Measurements from ENCODE around the gene SMPDL3A. TPM values are rescaled to one million over a fixed set of nuclear protein-coding genes. Genes with fewer than 3 reads are reported as not detected.

Gene SMPDL3A
- total and polyA plus RNA-seq, 9 of the 15 experiments (the other 6 are each of a cell fraction or from before 2014, with no cell fraction given): 0.14 to 0.91 (median 0.54) TPM

- H3K79me2 ChIP-seq (ENCODE audit: control insufficient read depth, insufficient read depth, low read length): no peaks in the 10 kb centered on the region
- POLR2A ChIA-PET: interaction anchor here (1.1 kb wide), 1 partner anchor 108 kb away, joined by 3 read pairs; no protein-coding TSS in a partner anchor
- WGBS (ENCODE audit: insufficient coverage, low coverage, missing lambda C conversion rate): 0% methylated on average over 1 of the region's 1 CpG
- no peak overlapping the region for H3K4me3 ChIP-seq
- no peaks in the 10 kb centered on the region for H4K20me1 ChIP-seq (replicated peaks; ENCODE audit: control insufficient read depth, insufficient read depth, low read length)
- H3K9ac ChIP-seq (ENCODE audit: insufficient read depth in 1 of 2, low read depth in 2 of 2, low read length in 2 of 2): no peak overlapping the region
- H3K27me3 ChIP-seq (ENCODE audit: control insufficient read depth in 2 of 2, insufficient read depth in 2 of 2, low read length in 2 of 2): peaks cover 4 to 9% of the 10 kb centered on the region in 2 experiments; a peak in 3 of 5 replicates
- intact Hi-C loops (cut with micrococcal nuclease) (loop anchor here (1.0 to 5.0 kb wide), 6 partner anchors 51 to 457 kb away; partner anchors contain the start of gene SMPDL3A), in situ Hi-C loops (cut with MboI) (loop anchor here (10.0 kb wide), 2 partner anchors 95 to 355 kb away; no protein-coding TSS in a partner anchor)
- no peaks in the 10 kb centered on the region for H3K4me1 ChIP-seq (replicated peaks in 1 of 2; ENCODE audit: control insufficient read depth in 2 of 2, insufficient read depth in 2 of 2, low read length in 2 of 2)
- CTCF ChIA-PET (ENCODE audit: low intra/inter-chr PET ratio): interaction anchor here (1.1 to 3.4 kb wide), 3 partner anchors 95 to 110 kb away, joined by 4 to 34 read pairs (median 5); no protein-coding TSS in a partner anchor
- no TSS peak for BruUV-seq (replicated peaks)
- H3K9me1 ChIP-seq (ENCODE audit: control insufficient read depth, insufficient read depth, low read length): no peaks in the 10 kb centered on the region
- H2AFZ ChIP-seq (ENCODE audit: low read depth, low read length): no peak overlapping the region
- ATAC-seq (peak; percentile 90), DNase-seq (ENCODE audit: extremely low read depth in 1 of 4, low spot score in 3 of 4) (peak; percentile 66 to 72 (median 70)), FAIRE-seq (peak; percentile 79)
- no peak overlapping the region for H3K4me2 ChIP-seq (ENCODE audit: insufficient read depth, low read length)
- H3K9me3 ChIP-seq (replicated peaks; ENCODE audit: control insufficient read depth, insufficient read depth, low read depth, low read length): no peaks in the 10 kb centered on the region
- no peak overlapping the region for H3K27ac ChIP-seq (ENCODE audit: extremely low read depth, low read depth, low read length)
- no peaks in the 10 kb centered on the region for H3K36me3 ChIP-seq (ENCODE audit: control insufficient read depth, insufficient read depth, low read length)
- TF ChIP-seq RAD21 (CRISPR knock-in tag; conservative IDR thresholded peaks at IDR 0.05 in 1 of 2, IDR thresholded peaks at IDR 0.05 in 1 of 2) (peak; percentile 44 to 67), SMC3 (conservative IDR thresholded peaks at IDR 0.05; ENCODE audit: insufficient read depth, low read depth, low read length) (peak; percentile 76), U2AF2 (optimal IDR thresholded peaks at IDR 0.05; ENCODE audit: low read depth, low read length) (no peak), RUNX1 (IDR thresholded peaks at IDR 0.05; ENCODE audit: low read depth) (no peak), JUND (IDR thresholded peaks at IDR 0.05; ENCODE audit: borderline replicate concordance, low read depth, low read length) (0 out of 2 replicates have a peak, but pooled peaks have one; percentile 7), JUND (tag; IDR thresholded peaks at IDR 0.05; ENCODE audit: borderline replicate concordance, low read depth, low read length) (no peak), ZBTB1 (CRISPR knock-in tag; IDR thresholded peaks at IDR 0.05; ENCODE audit: borderline replicate concordance, low read depth) (no peak)
- TF ChIP-seq, protein P1, sequence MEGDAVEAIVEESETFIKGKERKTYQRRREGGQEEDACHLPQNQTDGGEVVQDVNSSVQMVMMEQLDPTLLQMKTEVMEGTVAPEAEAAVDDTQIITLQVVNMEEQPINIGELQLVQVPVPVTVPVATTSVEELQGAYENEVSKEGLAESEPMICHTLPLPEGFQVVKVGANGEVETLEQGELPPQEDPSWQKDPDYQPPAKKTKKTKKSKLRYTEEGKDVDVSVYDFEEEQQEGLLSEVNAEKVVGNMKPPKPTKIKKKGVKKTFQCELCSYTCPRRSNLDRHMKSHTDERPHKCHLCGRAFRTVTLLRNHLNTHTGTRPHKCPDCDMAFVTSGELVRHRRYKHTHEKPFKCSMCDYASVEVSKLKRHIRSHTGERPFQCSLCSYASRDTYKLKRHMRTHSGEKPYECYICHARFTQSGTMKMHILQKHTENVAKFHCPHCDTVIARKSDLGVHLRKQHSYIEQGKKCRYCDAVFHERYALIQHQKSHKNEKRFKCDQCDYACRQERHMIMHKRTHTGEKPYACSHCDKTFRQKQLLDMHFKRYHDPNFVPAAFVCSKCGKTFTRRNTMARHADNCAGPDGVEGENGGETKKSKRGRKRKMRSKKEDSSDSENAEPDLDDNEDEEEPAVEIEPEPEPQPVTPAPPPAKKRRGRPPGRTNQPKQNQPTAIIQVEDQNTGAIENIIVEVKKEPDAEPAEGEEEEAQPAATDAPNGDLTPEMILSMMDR (IDR thresholded peaks at IDR 0.05 in 2 of 3, conservative IDR thresholded peaks at IDR 0.05 in 1 of 3; ENCODE audit: insufficient read depth in 2 of 3, low read depth in 1 of 3, low read length in 3 of 3): peak; percentile 61 to 76 (median 61)
- TF ChIP-seq, protein P2, sequence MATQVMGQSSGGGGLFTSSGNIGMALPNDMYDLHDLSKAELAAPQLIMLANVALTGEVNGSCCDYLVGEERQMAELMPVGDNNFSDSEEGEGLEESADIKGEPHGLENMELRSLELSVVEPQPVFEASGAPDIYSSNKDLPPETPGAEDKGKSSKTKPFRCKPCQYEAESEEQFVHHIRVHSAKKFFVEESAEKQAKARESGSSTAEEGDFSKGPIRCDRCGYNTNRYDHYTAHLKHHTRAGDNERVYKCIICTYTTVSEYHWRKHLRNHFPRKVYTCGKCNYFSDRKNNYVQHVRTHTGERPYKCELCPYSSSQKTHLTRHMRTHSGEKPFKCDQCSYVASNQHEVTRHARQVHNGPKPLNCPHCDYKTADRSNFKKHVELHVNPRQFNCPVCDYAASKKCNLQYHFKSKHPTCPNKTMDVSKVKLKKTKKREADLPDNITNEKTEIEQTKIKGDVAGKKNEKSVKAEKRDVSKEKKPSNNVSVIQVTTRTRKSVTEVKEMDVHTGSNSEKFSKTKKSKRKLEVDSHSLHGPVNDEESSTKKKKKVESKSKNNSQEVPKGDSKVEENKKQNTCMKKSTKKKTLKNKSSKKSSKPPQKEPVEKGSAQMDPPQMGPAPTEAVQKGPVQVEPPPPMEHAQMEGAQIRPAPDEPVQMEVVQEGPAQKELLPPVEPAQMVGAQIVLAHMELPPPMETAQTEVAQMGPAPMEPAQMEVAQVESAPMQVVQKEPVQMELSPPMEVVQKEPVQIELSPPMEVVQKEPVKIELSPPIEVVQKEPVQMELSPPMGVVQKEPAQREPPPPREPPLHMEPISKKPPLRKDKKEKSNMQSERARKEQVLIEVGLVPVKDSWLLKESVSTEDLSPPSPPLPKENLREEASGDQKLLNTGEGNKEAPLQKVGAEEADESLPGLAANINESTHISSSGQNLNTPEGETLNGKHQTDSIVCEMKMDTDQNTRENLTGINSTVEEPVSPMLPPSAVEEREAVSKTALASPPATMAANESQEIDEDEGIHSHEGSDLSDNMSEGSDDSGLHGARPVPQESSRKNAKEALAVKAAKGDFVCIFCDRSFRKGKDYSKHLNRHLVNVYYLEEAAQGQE (IDR thresholded peaks at IDR 0.05; ENCODE audit: borderline replicate concordance): peak; percentile 39; the same call in 1 of the 2 replicates
- TF ChIP-seq, protein P2 (CRISPR knock-in tag; IDR thresholded peaks at IDR 0.05; ENCODE audit: low read depth): no peak
Measured at GRCh38 chr6:122839472-122839871, 50.4 kb downstream of the SMPDL3A start.
